Large intestine (tissue), 3 donors: ENCODE results near the gene SLC28A3. TPM values are rescaled to one million over a fixed set of nuclear protein-coding genes. Genes with fewer than 3 reads are reported as not detected.
A peak's percentile ranks its signal among the peaks of the same experiment; 100 is the strongest.

Source experiments
- DNase-seq, 2 donors: peaks; one replicate each; pipeline versions ENCODE4 v3.0.0 to v3.0.0-alpha.2; 2013
- H3K27ac ChIP-seq: one replicate; pipeline ENCODE4 v1.5.1; 2013; ENCODE audit warnings: low read length
- H3K27me3 ChIP-seq: 2 replicates; pipeline ENCODE4 v1.6.1; 2013; ENCODE audit warnings: low read length; ENCODE audit not compliant: control insufficient read depth, insufficient read depth
- H3K36me3 ChIP-seq: 2 replicates; pipeline ENCODE4 v1.6.1; 2013; ENCODE audit warnings: low read length; ENCODE audit not compliant: control insufficient read depth, insufficient read depth
- H3K4me1 ChIP-seq: one replicate; pipeline ENCODE4 v1.6.1; 2013; ENCODE audit warnings: low read length; ENCODE audit not compliant: control insufficient read depth, insufficient read depth
- H3K4me3 ChIP-seq: one replicate; pipeline ENCODE4 v1.5.1; 2013; ENCODE audit warnings: low read length
- H3K9me3 ChIP-seq: one replicate; pipeline ENCODE4 v1.6.1; 2013; ENCODE audit warnings: mild to moderate bottlenecking, low read depth, low read length, moderate library complexity; ENCODE audit not compliant: control insufficient read depth
- WGBS: methylation state at CpG from one replicate; pipeline ENCODE4 v1.1.5; 2013; ENCODE audit warnings: low lambda C conversion rate; ENCODE audit not compliant: insufficient coverage; 5-methylcytosine and 5-hydroxymethylcytosine counted together
- polyA plus RNA-seq: library from polyadenylated mRNA; unstranded; fragments of 120-200 nt; gene quantifications from one replicate; pipeline ENCODE4 v1.2.1, GENCODE V29; 2013

Gene SLC28A3
- polyA plus RNA-seq, 1 donor: 0.81 TPM

- DNase-seq: no peak
- WGBS: no CpG with 5 or more reads among the region's 3 CpGs
- no peaks in the 10 kb centered on the region for H3K9me3 ChIP-seq
- no peak overlapping the region for H3K27ac ChIP-seq
- H3K4me3 ChIP-seq: no peak overlapping the region
- H3K4me1 ChIP-seq: no peaks in the 10 kb centered on the region
- no peaks in the 10 kb centered on the region for H3K27me3 ChIP-seq
- peaks cover 3% of the 10 kb centered on the region for H3K36me3 ChIP-seq
Measured at GRCh38 chr9:84277646-84278045, 62.9 kb downstream of the SLC28A3 start.

DNA sequence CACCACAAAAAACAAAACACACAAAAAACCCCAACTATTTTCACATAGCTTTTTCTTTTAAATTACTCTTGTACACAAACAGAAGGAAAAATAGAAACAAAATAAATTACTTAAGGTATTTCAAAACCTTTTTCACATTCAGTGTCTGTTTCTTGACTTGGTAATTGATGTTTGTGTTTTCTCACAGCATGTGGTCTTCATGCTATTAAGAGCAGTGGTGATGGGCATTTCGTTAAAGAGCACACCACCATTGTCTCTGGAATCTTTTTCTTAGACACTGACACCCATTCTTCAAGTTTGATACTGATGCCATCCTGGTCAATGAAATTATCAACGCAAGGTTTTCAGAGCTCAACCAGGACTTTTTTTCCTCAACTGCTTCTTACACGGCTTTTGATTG, 63.8 kb downstream of the SLC28A3 start:
- no CpG with 5 or more reads among the region's 3 CpGs for WGBS
- Histone ChIP-seq H3K4me3 (no peak overlapping the region), H3K27me3 (peaks cover 6% of the 10 kb centered on the region), H3K36me3 (peaks cover 3% of the 10 kb centered on the region), H3K4me1 (no peaks in the 10 kb centered on the region), H3K27ac (no peak overlapping the region), H3K9me3 (no peaks in the 10 kb centered on the region)
- DNase-seq: no peak

GRCh38 chr9:84271921-84272556, 68.5 kb downstream of the SLC28A3 start:
- Histone ChIP-seq H3K9me3 (no peaks in the 10 kb centered on the region), H3K4me1 (no peaks in the 10 kb centered on the region), H3K27ac (no peak overlapping the region), H3K36me3 (no peaks in the 10 kb centered on the region), H3K27me3 (peaks cover 13% of the 10 kb centered on the region), H3K4me3 (no peak overlapping the region)
- no peak for DNase-seq
- 94% methylated on average over 2 of the region's 19 CpGs for WGBS

DNA sequence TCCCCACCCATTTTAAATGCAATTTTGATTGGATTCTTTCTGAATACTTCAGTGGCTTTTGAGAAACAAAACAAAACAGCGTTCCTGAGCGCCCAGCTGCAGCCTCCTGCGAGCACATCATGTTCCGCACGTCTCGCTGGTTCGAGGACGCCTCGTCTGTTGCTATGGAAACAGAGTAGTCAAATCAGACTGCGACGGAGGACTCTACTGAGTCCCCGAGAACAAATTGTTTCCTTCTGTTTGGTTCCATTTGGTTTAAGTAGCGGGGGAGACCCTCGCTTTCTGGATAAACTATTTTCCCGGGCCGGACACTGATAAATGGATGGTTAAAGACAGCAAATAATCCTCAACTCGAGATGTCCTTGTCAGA, 69.0 kb downstream of the SLC28A3 start:
- Histone ChIP-seq H3K27ac (no peak overlapping the region), H3K36me3 (no peaks in the 10 kb centered on the region), H3K27me3 (peaks cover 13% of the 10 kb centered on the region), H3K4me1 (no peaks in the 10 kb centered on the region), H3K9me3 (no peaks in the 10 kb centered on the region), H3K4me3 (no peak overlapping the region)
- DNase-seq: peak; percentile 54 to 67
- WGBS: no CpG with 5 or more reads among the region's 17 CpGs

DNA sequence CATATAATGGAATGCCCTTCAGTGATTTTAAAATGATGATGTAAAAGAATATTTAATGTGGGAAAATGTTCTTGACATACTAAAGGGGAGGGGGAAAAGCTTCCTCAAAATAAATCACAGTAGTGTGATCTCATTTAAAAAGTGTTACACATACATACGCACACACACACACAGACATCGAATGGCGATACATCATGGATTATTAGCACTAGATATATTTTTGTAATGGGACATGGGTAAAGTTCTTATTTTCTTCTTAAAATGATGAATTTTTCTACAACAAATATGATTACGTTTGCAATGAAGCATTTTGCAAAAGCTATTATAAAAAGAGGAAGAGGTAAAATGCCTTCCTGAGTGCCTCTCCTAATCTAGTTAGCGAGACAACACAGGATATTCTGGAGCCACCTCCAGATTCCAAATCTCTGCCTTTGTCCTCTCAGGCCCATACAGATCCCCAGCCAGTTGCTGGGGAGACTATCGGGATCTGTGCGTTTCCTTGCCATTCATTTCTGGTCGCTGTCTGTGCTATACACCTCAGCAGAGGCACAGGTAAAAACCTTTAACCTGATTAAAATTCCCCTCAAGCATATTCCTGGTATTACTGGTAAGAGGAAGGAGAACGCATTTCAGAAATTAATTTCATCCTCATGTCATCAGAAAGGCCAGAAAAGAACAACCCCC, 69.6 kb downstream of the SLC28A3 start:
- no peak overlapping the region for H3K4me3 ChIP-seq
- H3K9me3 ChIP-seq: no peaks in the 10 kb centered on the region
- peaks cover 13% of the 10 kb centered on the region for H3K27me3 ChIP-seq
- H3K27ac ChIP-seq: no peak overlapping the region
- H3K36me3 ChIP-seq: no peaks in the 10 kb centered on the region
- 83% methylated on average over 5 of the region's 9 CpGs for WGBS
- H3K4me1 ChIP-seq: no peaks in the 10 kb centered on the region
- no peak for DNase-seq

GRCh38 chr9:84266087-84266561, 74.4 kb downstream of the SLC28A3 start:
- no peaks in the 10 kb centered on the region for H3K36me3 ChIP-seq
- WGBS: no CpG with 5 or more reads among the region's 5 CpGs
- H3K27ac ChIP-seq: no peak overlapping the region
- peak; percentile 76 to 92 for DNase-seq
- no peaks in the 10 kb centered on the region for H3K4me1 ChIP-seq
- H3K4me3 ChIP-seq: no peak overlapping the region
- no peaks in the 10 kb centered on the region for H3K9me3 ChIP-seq
- H3K27me3 ChIP-seq: peaks cover under 1% of the 10 kb centered on the region

DNA sequence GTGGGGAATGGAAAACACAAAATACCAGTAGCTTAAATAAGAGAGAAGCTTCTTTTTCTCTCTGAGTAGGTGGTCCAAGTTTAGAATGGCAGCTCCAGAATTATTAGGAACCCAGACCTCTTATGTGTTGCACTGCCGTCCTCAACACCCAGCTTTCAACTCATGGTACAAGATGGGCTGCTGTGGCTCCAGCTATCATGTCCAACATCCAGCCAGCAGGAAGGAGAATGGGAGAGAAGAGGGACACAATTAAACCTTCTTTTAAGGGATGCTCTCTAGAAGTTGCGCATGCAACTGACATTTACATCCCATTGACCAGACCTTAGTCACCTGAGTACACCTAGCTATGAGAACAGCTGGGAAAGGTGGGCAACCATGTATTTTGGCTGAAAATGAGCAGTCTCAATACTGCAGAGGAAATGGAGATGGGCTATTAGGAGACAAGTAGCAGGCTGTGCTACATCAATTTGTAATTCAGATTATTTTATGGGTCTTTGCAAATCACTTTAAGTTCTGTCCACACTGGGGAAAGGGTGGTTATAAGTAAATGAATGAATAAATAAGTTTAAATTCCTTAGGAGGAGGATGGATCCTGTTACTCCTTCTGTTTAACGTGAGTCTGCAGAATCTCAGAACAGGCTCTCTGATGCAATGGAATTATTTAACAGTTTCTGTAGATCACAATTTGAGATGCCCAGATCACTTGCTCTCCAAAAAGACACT, 76.1 kb downstream of the SLC28A3 start:
- DNase-seq: no peak
- WGBS: 40% methylated on average over 1 of the region's 3 CpGs
- no peaks in the 10 kb centered on the region for H3K4me1 ChIP-seq
- H3K27me3 ChIP-seq: no peaks in the 10 kb centered on the region
- H3K9me3 ChIP-seq: no peaks in the 10 kb centered on the region
- no peak overlapping the region for H3K4me3 ChIP-seq
- no peak overlapping the region for H3K27ac ChIP-seq
- H3K36me3 ChIP-seq: no peaks in the 10 kb centered on the region

GRCh38 chr9:84261070-84261746, 79.3 kb downstream of the SLC28A3 start:
- no peaks in the 10 kb centered on the region for H3K27me3 ChIP-seq
- WGBS: 100% methylated on average over 3 of the region's 13 CpGs
- no peaks in the 10 kb centered on the region for H3K36me3 ChIP-seq
- peaks cover 4% of the 10 kb centered on the region for H3K4me1 ChIP-seq
- peak; percentile 74 to 76 for DNase-seq
- no peak overlapping the region for H3K4me3 ChIP-seq
- H3K9me3 ChIP-seq: no peaks in the 10 kb centered on the region
- H3K27ac ChIP-seq: no peak overlapping the region

DNA sequence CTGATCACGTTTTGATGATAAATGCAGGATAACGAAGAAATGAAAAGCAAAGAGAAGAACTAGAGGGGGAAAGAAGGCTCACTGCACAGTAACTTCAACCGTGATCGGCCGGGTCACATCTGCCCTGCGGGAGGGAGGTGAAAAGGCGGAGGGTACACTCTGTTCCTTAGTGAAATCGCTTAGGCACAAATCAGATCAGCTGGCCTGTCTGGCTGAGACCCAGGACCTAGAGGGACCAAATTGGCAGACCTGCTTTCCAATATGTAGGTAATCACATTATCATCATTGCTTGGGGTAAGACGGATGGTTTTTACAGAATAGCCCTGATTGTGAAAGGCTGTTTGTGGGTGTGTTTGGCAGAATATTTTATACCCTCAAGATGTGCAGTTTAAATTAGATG, 82.2 kb downstream of the SLC28A3 start:
- no peak for DNase-seq
- H3K4me3 ChIP-seq: no peak overlapping the region
- H3K4me1 ChIP-seq: peaks cover 21% of the 10 kb centered on the region
- 77% methylated on average over 4 of the region's 9 CpGs for WGBS
- no peak overlapping the region for H3K27ac ChIP-seq
- H3K27me3 ChIP-seq: no peaks in the 10 kb centered on the region
- H3K36me3 ChIP-seq: no peaks in the 10 kb centered on the region
- H3K9me3 ChIP-seq: no peaks in the 10 kb centered on the region

DNA sequence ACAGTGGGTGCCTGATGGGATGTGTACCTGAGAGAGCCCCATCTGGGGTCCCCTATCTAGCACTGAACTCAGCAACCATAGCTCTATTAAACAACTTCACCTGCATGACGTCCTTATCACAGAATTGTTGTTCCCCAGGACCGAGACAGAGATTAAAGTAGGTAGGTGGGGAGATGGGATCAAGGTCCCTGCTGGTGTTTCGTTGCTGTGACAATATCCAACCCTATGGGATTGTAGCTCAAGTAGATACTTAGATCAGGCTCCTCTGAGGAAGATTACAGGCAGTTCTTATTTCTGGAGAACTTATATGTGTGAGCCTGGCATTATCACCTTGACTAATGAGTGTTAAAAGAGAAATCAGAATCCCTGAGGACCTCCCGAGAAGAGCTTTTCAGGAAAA, 84.9 kb downstream of the SLC28A3 start:
- peak; percentile 72 to 89 for DNase-seq
- Histone ChIP-seq H3K4me3 (no peak overlapping the region), H3K9me3 (no peaks in the 10 kb centered on the region), H3K27me3 (no peaks in the 10 kb centered on the region), H3K27ac (peak overlapping the region; percentile 59), H3K4me1 (peaks cover 36% of the 10 kb centered on the region), H3K36me3 (no peaks in the 10 kb centered on the region)
- WGBS: no CpG with 5 or more reads among the region's 4 CpGs
